Measurements from ENCODE around the gene IGSF10. TPM values are rescaled to one million over a fixed set of nuclear protein-coding genes. Genes with fewer than 3 reads are reported as not detected.

The IGSF10 gene
- total RNA-seq, 4 donors from 2014 or later = 9.4 to 17.3 (median 14.3) TPM

DNA sequence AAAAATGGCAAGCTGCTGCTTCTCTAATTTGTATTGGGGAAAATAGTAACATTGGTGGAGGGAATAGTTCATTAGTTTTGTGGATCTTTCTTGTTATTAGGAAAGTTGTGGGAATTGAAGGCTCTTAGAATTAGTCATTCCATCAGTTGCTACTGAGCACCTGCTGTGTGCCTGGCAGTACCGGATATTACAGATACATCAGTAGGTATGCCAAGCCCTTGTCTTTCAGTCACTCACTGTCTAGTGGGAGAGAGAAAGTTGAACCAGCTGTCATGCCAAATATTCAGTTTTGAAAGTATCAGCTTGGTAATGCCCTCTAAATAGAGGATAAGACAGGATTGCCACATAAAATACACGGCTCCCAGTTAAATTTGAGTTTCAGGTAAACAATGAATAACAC, 32.5 kb downstream of the IGSF10 start:
- TF ChIP-seq, protein P1, sequence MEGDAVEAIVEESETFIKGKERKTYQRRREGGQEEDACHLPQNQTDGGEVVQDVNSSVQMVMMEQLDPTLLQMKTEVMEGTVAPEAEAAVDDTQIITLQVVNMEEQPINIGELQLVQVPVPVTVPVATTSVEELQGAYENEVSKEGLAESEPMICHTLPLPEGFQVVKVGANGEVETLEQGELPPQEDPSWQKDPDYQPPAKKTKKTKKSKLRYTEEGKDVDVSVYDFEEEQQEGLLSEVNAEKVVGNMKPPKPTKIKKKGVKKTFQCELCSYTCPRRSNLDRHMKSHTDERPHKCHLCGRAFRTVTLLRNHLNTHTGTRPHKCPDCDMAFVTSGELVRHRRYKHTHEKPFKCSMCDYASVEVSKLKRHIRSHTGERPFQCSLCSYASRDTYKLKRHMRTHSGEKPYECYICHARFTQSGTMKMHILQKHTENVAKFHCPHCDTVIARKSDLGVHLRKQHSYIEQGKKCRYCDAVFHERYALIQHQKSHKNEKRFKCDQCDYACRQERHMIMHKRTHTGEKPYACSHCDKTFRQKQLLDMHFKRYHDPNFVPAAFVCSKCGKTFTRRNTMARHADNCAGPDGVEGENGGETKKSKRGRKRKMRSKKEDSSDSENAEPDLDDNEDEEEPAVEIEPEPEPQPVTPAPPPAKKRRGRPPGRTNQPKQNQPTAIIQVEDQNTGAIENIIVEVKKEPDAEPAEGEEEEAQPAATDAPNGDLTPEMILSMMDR (IDR thresholded peaks at IDR 0.05; ENCODE audit: low read depth) = no peak

DNA sequence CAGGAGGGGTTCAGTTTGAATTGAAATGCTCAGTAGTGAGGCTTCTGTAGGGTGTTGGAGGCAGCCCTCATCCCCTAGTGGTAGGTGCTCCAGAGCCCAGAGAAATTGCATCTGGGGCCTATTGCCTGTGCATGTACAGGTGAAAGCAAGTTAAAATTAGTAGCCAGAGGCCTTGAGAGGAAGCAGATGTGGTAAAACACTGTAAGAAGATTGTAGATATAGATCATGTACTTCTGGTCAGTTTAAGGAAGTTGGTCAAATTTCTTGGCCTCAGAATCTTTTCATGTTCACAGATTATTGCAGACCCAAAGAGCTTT, 34.6 kb downstream of the IGSF10 start:
- TF ChIP-seq, protein P1 (IDR thresholded peaks at IDR 0.05; ENCODE audit: low read depth) = no peak

DNA sequence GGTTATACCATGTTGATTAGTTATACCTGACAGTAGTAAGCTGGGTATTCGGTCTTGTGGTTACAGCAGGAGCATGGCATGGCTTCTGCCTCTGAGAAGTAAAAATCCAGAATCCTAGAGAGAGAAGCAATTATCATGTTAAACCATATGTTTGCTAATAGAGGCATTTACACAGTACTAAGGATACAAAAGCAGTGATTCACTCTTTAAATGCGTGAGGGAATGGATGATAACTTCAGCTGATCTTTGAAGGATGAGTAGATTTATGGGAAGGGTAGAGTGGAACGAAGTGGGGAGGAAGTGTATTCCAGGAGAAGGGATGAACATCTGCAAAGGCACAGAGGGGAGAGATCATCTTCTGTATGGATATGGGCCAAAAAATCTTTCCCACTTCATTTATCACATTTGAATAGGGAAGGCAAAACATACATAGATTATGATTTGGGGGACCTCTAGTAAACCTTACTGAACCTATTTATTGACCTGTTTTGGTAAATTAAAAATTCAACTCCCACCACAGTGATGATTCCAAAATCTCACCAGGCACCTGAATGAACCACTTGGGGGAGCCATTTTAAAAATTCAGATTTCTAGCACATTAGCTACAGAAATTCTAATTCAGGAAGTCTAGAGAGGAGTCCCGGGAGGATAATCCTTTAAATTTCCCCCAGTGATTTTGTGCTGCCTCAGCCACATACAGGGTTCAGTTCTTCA, 35.1 kb downstream of the IGSF10 start:
- TF ChIP-seq, protein P1 (IDR thresholded peaks at IDR 0.05; ENCODE audit: low read depth) = no peak

DNA sequence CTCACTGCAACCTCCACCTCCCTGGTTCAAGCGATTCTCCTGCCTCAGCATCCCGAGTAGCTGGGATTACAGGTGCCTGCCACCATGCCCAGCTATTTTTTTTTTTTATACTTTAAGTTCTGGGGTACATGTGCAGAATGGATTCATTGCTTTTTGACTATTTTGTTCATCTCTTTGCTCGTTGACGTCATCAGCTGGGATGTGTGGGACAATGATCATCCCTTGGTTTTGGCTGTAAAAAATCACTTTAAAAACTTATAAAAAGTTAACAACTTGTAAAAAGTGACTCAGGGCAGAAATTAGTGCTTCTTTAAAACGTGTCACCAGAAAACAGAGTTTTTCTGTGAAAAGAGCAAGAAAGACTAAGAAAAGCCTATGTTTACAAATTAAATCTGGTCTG, 37.8 kb downstream of the IGSF10 start:
- TF ChIP-seq, protein P1 (IDR thresholded peaks at IDR 0.05; ENCODE audit: low read depth) = no peak

DNA sequence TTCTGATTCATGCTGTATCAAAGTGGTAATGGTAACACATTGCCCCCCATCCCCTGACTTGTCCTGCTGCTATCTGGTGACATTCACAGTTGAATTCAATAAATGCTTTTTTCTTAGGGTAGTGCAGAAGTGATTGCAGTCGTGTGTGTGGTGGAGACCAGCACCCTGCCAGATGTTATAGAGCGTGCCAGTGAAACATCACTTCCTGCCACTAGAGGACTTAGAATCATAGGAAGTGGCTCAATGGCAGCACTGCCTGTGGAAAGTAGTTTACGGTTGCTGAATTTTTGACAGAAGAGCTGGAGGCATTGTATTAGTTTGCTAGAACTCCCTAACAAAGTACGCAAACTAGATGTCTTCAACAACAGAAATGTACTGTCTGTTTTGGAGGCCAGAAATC, 38.9 kb downstream of the IGSF10 start:
- TF ChIP-seq, protein P1 (IDR thresholded peaks at IDR 0.05; ENCODE audit: low read depth) = no peak

DNA sequence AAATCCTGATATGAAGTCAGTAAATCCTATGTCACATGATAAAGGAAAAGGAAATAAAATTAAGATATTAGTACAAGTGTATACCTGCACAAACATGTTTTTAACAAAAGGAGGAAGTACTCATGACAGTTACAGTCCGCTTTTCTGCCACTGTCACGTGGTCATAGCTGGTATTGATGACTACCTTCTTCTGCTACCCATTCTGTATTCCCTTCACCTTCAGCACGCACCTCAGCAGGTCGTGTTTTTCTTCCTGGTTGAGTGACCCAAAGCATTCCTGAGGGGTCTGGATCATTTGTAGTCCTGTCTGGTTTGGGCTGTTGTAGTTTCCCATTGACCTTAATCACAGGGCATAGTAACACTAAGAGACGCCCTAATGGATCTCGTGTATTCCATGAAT, 41.1 kb downstream of the IGSF10 start:
- TF ChIP-seq, protein P1 (IDR thresholded peaks at IDR 0.05; ENCODE audit: low read depth) = no peak

DNA sequence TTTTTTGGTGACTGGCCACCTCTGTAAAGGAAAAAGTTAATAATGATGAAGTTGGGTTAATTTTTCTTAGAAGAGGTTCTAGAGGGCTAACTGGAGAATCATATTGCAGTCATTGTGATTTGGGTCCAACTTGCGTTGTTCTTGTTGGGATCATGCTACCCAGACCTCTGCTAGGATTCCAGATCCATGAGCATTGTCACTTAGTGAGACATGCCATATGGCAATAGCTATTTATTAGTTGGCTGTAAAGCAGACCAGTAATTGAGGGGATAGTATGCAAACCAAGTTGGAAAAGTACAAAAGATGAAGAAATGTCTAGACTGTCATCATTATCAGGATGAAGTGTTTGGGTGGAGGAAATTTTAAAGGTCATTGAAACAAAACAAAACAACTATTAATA, 45.6 kb downstream of the IGSF10 start:
- TF ChIP-seq, protein P1 (IDR thresholded peaks at IDR 0.05; ENCODE audit: low read depth) = no peak
